GF-D8 (cell line): ENCODE data around the gene DNAJA3.

Experiments used
- DNase-seq: peaks from one replicate; lab custom pipeline; 2025; lab: John Stamatoyannopoulos, UW

DNAJA3 gene

GRCh38 chr16:4433914-4434787 is 8.5 kb downstream of the DNAJA3 start:
- DNase-seq = no peak

DNA sequence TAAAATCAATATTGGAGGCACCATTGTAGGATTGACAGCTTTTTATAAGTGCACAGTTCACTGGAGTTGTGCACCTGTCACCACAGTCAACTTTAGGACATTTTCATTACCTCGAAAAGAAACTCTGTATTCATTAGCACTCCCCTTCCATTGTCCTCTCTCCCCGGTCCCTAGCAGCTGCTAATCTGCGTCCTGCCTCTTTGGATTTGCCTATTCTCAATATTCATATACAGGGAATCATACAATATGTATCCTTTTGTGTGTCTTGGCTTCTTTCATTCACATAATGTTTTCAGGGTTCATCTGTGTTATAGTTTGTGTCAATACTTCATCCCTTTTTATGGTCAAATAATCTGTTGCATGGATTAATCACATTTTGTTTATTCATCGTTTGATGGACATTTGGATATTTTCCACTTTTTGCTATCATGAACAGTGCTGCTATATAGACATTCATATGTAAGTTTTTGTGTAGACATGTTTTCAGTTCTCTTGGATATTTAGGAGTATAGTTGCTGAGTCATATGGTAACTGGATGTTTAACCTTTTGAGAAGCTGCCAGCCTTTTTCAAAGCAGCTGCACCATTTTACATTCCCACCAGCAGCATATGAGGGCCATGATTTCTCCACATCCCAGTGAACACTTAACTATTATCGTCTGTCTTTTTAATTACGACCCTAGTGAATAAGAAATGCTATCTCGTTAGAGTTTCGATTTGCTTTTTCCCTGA is 9.8 kb downstream of the DNAJA3 start:
- DNase-seq = no peak

- no peak for DNase-seq
Observed at GRCh38 chr16:4437366-4437765, 11.7 kb downstream of the DNAJA3 start.

- no peak for DNase-seq
Observed at GRCh38 chr16:4442371-4442770, 16.7 kb downstream of the DNAJA3 start.

GRCh38 chr16:4443271-4443670 is 17.6 kb downstream of the DNAJA3 start:
- no peak for DNase-seq

DNA sequence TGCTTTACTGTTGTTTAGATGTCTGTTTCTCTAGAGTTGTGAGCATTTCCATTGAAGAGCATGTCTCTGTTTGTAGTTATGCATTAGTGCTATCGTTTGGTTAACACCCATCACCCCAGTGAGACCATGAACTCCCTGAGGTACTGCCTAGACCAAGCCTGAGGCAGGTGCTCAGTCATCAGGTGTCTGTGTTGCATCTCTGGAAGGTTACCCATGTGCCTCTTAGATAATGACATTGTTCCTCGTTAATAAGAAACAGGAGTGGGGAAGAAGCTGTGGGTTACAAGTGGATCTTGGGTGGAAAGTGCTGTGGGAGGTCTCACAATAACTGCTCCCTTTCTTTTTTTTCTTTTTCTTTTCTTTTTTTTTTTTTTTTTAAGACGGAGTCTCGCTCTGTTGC is 18.3 kb downstream of the DNAJA3 start:
- DNase-seq = no peak

GRCh38 chr16:4450430-4450829 is 24.8 kb downstream of the DNAJA3 start:
- no peak for DNase-seq

GRCh38 chr16:4450931-4451519 is 25.4 kb downstream of the DNAJA3 start:
- DNase-seq = no peak

DNA sequence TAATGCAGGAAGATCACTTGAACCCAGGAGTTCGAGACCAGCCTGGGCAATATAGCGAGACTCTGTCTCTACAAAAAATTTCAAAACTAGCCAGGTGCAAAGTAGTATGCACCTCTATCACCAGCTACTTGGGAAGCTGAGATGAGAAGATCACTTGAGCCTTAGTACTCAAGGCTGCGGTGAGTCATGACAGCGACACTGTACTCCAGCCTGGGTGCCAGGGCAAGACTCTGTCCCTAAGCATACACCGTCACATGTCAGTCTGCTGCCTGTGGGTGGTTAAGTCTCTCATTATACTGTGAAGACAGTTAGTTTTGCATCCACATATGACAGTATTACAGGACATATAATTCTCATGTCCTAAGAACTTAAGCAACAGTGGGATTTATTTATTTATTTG is 27.0 kb downstream of the DNAJA3 start:
- DNase-seq = no peak

DNA sequence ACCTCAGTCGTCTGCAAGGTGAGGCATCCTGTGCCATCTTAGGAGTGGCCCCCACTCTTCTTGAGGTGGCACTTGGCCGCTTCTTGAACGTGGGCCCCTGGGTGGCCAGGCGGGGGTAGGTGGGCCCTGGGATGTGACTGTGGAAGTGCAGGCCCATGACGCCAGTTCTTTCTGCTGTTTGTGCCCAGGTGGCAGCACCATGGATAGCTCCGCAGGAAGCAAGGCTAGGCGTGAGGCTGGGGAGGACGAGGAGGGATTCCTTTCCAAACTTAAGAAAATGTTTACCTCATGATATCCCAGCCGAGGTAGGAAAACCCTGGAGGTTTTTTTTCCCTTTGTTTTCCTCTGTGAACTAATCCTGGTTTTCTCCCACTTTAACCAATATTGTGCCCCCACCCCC is 29.0 kb downstream of the DNAJA3 start:
- no peak for DNase-seq

DNA sequence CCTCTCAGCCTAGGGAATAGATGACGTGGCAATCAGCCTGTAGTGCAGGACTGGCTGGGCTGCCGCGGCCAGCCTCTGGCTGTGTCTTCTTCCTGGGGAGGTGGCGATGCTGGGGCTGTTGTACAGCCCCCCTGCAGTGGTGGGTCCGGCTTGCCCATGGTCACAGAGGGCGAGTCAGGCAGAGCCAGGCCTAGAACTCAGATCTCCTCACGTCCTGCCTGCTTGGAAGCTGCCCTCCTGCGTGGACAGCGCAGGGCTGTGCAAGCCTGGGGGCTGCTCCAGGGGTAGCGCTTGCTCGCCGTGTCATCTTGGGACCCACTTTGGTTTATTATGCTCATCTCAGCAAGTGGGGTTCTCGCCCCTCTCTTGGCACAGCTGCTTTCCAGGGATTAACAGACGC is 29.4 kb downstream of the DNAJA3 start:
- DNase-seq = no peak

- DNase-seq = no peak
Observed at GRCh38 chr16:4455951-4456350, 30.3 kb downstream of the DNAJA3 start.

- no peak for DNase-seq
Observed at GRCh38 chr16:4460936-4461249, 35.2 kb downstream of the DNAJA3 start.

DNA sequence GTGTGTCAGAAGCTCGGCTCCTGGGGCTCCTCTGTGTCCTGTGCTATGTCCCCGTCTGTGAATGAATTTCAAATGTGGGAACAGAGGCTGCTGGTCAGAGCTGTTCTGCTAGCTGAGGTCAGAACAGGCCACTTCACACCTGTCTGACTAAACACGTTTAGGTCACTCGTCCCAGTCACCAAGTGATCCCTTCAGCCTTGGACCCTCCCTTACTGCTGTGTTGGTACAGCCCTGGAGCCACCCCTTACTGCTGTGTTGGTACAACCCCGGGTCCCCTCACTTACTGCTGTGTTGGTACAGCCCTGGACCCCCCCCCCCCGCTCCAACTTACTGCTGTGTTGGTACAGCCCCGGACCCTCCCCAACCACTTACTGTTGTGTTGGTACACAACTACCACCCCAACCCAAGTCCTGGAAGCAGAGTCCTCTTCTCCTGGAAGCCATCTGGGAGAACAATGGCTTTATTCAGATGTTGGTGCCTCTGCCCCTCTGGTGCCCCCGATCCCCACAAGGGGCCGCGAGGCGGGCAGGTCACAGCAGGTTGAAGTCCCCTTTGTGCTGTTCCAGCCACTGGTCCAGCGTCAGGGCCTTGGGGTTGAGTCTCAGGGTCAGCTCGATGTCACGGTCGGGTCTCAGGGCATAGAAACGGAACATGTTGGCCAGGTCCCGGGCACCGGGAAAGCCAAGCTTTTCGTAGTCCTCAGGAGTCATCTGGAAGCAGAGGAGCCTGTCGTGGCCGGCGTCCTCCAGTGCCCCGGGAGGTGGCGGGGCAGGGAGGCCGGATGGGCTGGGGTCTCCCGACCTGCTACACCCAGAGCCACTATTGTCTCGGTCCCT is 35.8 kb downstream of the DNAJA3 start:
- DNase-seq = no peak

- DNase-seq = no peak
Observed at GRCh38 chr16:4463522-4464163, 38.0 kb downstream of the DNAJA3 start.

DNA sequence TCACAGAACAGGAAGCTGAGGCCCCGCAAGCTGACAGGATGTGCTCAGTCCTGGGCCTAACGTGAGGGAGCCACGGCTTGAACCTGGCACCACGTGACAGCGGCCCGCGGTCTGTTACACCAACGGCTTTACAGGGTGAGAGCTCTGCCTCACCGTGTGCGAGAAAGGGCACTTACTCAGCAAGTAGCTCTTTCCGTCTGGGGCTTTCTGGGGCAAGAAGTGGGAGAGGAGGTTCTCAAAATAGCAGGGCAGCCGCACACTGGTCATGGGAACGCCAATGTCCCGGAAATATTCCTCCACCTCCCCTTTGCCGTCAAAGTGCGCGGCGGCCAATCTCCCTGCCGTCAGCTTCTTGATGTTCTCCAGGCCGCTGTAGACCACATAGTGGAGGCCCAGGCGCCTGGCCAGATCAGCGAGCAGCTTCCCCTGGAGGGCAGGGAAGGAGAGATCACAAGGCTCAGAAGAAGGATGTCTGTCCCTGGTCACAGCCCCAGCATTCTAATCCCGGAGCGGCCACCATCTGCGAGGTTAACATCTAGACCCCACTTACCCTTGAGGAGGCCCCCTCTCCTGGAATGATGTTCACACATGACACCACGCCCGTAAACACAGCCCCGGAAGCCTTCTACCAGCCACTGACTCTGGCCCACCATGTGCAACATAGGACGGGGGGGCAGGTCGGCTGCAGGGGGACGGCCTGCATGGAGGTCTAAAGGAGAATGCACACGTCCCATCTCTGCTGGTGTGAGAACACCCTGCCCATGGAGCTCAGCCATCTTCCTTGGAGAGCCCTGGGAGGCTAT is 40.5 kb downstream of the DNAJA3 start:
- DNase-seq = no peak

GRCh38 chr16:4467916-4468315 is 42.2 kb downstream of the DNAJA3 start:
- no peak for DNase-seq

DNA sequence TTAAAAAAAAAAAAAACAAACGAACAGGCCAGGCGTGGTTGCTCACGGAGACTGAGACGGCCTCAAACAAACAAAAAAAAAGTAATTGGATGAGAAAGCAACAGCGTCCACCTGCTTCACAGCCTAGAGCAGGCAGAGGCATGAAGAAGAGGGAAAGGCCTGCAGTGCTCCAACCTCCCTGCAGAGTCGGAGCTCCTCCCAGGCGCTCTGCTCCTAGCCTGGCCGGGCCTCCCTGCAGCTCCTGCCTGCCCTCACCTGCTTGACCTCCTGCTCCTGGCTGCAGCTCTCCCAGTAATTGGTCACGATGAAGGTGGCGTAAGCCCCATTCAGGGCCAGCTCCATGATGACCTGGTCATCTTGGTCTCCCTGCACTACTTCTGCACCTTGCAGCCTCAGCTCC is 43.3 kb downstream of the DNAJA3 start:
- no peak for DNase-seq

- DNase-seq = no peak
Observed at GRCh38 chr16:4471869-4472268, 46.2 kb downstream of the DNAJA3 start.

DNA sequence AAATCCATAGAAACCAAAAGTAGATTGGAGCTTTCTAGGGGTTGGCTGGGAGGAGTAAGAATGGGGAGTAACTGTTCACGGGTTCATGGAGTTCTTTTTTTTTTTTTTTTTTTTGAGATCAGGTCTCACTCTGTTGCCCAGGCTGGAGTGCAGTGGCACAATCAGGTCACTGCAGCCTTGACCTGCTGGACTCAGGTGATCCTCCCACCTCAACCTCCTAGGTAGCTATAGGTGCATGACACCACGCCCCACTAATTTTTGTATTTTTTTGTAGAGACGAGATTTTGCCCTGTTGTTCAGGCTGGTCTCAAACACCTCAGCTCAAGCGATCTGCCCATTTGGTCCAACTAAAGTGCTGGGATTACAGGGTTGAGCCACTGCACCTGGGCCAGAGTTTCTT is 47.2 kb downstream of the DNAJA3 start:
- no peak for DNase-seq
